Middle frontal gyrus (tissue), 1 donor: Measurements from ENCODE around the gene CCDC85C.

ENCODE experiments used
- DNase-seq: peaks from one replicate; pipeline ENCODE4 v3.0.0-alpha.2; 2015; ENCODE audit warnings: low spot score; ENCODE audit errors: extremely low spot score

Gene CCDC85C

DNA sequence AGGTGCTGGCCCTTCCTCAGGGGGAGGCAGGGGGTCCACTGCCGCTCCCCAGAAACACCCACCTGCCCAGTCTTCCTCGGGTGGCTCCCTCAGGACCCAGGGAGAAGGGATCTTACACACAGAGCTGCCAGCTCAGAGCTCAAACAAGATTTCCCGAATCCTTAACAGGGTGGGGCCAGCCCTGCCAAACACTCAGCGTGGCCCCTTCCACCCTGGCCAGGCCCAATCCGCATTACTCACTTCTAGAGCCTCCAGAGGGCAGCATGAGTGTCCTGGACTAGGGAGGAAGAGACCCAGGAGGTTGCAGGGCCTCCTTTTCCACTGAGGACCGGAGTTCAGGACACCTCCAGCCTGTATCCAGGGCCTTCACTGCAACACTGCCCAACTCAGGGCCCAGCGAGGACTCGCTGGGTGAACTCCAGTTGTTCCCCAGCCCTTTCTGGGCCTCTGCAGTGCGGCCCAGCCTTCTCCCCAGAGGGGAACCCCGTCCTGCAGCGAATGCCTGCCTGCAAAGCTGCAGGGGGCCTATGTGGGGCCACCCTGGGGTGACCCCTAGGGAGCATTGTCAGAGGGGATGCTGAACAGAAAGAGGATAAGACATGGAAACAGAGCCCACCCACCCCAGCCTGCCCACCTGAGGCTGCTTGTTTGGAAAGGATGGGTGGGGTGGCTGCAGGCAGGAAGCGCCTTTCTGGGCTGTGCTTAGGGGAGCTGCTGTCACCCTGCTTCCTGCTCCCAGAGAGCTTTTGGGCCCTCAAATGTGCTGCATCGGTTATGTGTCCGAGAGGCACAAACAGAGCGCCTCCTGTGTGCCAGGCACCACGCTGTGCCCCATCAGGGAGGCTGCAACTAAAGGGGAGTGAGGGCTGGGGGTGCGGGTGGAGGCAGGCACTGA lies 79.0 kb downstream of the CCDC85C start:
- no peak for DNase-seq

DNA sequence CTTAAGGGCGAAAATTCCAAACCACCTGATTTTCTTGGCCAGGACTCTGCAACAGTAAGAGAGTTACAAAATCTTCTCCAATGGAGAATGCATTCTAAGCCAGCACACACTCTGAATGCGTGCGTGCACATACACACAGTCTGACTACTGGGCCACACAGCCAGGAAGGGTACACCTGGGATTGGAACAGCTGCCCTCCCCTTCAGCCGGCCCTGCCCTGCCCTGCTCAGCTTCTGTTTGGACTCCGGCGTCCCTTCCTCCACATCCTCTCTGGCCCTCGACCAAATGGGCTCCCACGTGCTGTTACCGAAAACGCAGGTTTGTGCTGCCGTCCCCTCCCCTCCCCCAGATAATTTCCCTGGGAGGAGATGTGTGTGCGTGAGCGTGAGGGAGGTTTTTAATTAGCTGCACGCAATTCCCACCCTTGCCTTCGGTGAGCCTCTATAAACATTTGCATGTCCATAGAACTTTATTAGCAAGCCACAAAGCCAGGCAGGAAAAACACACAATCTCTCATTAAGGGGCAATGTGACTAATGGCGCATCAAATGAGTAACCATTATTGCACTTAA lies 79.8 kb downstream of the CCDC85C start:
- no peak for DNase-seq

DNA sequence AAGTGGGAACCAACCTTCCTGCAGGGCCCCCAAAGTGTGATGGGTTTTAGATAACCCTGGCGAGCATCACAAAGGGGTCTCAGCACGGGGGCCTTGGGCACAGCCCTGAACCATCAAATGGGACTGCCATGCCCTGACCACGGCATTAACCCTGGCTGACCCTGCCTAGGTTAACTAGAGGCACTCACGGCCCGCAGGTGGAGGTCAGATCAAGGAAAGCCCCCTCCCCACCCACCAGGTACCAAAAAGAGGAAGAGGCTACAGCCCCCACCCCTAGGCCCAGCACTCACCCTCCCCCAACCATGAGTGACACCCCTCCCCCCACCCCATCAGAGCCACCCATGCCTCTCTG lies 80.3 kb downstream of the CCDC85C start:
- no peak for DNase-seq

DNA sequence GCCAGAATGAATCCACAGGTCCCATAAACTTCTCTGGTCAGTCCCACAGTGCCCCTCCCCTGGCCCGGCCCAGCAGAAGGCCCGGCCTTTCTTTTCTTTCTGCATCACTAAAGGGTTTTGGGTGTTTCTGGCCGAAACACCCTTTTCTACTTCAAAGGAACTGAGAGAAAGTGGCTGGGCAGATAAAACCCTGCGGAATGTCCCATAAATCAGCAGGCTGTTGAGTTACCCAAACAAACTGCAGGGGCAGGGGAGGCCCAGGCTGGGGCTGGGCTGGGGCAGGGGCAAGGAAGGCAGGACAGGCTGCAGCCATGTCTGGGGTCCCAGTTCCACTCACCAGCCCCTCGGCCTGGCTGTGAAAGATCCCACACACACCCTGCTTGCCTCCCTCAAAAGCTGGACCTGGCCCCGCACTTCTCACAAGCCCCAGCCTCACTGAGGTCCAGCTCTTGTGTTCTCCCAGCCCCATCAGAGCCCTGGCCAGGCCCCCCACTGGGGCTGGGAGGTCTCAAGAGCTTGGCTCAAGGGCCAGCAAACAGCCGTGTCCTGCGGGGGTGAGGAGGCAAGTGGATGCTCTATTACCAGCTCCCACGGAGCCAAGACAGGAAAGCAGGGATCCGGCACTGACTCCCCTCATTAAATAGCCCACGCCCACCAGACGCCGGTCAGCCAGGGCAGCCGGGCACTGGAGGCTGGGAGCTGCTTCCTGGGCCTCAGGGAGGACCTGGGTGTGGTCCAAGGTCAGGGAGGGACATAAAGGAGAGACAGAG lies 80.9 kb downstream of the CCDC85C start:
- DNase-seq, result no peak

DNA sequence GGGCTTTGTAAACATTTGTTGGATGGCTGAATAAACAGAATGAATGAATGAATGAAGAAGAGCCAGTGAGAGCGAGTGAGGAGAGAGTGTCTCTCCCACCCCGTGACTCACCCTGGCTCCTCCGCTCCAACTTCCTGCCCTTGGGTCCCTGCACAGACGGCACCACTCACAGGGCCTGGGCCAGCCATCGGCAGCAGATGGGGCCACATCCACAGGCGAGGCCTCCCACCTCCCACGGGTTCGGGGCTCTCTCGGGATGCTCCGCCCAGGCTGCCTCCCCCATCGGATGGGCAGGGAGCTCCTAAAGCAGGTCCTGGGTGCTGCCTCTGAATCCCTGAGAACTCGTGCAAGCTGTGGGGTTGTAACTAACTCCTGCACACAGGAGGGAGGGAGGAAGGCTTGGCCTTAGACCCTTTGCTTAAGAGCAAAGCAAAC lies 81.5 kb downstream of the CCDC85C start:
- no peak for DNase-seq

DNA sequence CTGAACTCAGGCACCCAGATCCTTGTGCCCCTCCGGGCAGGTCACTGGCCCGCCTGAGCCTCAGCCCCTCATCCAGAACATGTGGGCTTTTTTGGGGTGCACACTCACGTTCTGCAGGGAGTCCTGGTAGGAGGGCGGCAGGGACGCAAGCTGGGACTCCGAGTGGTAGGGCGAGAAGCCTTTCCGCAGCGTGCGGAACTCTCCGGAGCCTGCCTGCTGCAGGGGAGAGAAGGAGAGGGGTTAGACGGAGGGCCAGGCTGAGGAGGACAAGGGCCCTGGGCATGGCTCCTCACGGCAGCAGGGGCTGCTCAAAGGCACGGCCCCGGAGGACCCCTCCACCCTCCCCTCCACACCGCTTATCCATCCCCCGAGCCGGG lies 82.0 kb downstream of the CCDC85C start:
- no peak for DNase-seq

DNA sequence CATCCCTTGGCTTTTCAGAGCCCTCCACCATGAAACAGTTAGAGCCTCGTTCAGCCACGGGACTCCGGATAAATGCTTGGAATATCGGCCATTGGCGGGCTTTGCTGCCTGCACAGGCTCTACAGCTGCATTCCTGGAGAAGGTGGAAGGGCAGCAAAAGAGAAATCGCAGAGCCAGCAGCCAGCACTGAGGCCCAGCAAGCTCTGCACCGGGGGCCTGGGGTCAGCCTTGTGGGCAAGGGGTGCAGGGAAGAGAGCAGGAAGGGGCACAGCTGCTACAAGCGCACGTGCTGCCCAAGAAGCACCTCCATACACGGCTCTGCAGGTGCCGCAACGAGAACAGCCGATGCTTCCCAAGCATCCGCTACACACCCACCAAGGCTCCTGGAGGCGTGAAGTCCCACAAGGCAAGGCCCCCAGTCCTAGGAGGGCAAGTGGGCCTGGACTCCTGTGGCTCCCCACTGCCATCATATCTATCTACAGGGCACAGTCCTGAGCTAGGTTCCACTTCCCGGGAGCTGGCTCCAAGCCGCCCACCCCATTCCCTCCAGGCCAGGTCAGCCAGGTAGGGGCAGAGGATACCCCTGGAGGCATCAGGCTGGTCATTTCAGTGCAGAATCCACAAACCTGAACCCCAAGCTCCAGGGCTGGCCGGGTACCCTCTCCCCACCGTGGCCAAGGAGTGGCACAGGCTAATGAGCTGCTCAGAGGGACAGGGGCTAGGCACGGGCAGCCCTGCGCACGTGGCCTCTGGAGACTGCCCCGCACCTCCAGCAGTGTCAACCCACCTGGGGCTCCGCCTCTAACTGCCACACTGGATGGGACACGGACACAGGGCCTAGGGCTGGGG lies 82.6 kb downstream of the CCDC85C start:
- DNase-seq, result no peak

DNA sequence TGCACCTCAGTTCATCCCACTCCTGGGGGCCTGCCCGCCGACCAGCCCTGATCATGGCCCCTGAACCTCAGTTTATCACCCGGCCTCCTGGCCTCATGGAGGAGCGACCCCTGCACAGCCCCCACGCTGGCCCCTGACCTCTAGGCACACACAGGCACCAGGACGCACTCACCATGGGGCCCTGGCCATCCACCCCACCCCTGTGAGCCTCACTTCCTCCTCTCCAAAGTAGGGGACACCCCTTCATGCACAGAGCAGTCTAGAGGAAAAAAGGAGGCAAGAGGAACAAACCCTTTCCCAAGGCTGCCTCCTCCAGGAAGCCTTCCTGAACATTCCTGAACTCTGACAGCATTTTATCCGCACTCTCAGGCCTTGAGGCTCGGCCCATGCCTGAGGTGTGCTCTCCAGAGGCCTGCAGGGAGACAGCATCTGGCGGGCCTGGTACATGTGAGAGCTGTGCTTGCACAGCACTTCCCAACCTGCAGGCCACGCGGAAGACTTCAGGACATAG lies 83.4 kb downstream of the CCDC85C start:
- no peak for DNase-seq

DNA sequence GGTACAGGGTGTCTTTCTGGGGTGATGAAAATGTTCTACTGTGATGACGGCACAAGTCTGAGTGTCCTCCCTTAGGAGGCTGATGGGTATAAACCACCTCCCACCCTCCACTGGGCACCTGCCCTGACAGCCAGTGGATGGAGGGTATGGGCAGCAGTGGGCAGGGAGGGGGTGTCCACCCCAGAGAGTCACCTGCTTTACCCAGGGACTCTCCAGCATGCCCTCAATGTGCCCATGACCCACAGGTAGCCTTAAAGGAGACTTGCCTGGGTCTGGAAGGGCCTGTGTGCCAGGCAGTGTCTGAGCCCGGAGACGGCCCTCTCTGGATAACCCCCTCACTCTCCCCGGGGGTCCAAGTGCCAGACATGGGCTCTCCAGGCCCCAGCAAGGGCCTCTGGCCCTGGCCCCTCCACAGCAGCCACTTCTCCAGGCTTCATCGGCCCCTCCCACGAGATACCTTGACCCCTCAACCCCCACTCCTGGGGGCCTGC lies 84.0 kb downstream of the CCDC85C start:
- DNase-seq, result no peak

DNA sequence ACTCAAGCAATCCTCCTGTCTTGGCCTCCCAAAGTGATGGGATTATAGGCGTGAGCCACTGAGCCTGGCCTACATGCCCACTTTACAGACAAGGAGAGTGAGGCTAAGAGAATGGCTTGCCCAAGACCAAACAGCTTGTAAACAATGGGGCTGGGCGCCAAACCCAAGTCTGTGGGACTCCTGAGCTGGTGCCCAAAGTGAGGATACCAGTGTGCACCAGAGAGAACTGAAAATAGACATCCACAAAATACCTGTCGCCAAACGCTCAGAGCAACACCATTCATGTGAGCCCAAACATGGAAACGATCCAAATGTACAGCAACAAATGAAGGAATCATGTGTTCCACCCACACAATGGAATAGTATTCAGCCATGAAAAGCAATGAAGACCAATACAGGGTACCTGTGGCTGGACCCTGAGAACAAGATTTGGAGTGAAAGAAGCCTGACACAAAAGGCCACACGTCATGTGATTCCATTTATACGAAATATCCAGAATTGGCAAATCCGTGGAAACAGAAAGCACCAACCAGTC lies 84.6 kb downstream of the CCDC85C start:
- DNase-seq, result no peak

DNA sequence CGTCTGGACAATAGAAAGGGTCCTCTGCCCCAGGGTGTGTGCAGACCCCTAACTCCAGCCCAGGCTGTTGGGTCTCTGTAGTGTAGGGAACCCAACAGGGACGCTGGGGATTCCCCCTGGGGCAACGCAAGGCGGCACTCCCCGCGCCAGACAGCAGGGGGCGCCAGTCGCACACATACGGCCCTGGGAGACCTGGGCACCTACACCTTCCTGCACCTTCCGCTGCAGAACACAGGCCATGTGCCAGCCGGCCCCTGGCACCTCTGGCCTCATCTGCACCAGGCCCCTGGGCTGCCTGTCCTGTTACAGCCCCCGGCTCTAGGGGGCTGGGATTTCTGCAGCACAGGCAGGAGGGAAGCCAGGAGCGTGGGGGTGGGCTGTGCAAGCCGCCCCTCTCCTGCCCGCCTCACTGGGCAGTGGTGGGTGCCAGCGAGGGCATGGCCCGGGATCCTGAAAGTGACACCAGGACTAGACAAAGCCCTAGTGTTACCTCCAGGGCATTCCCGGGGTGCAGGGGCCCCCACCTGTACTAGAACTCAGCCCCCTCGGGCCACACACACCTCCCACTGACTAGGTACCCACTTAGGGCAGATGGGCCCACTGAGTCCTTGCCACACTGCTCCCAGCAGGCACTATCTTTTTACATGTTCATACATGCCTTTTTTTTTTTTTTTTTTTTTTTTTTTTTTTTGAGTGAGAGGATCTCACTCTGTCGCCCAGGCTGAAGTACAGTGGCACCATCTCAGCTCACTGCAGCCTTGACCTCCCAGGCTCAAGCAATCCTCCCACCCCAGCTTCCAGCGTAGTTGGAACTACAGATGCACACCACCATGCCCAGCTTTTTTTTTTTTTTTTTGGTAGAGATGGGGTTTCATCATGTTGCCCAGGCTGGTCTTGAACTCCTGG lies 85.3 kb downstream of the CCDC85C start:
- DNase-seq, result no peak

DNA sequence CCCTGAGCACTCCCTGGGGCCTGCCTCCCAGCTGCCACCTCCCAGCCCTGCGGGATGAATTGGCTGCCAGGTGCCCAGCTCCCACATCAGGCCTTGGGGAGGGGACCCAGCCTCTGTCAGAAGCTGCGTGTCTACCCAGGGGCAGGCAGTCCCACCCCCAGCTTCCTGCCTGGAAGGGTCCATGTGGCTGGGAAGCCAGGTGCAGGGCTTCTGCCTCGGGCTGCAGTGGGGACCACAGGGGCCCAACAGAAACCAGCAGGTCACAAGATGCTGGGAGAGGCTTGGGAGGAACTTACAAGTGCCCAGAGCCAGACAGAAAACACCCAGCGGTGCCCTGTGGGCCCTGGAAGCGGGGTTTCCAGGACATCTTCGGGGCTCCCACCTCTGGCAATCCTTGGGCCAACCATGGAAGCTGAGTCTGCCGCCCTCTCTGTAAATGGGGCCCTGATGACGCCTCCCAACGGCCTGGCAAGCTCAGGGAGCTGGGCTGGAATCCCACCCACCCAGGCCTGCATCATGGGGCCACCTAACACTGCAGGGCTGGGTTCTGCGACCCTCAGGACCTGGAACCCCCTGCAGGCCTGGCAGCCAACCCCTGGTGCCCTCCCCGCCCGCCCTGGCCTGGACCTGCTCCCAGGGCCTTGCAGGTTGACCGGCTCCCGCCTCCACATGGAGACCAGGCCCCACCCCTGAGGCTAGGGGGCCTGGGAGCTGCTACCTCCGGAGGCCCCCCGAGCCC lies 86.2 kb downstream of the CCDC85C start:
- DNase-seq, result no peak

DNA sequence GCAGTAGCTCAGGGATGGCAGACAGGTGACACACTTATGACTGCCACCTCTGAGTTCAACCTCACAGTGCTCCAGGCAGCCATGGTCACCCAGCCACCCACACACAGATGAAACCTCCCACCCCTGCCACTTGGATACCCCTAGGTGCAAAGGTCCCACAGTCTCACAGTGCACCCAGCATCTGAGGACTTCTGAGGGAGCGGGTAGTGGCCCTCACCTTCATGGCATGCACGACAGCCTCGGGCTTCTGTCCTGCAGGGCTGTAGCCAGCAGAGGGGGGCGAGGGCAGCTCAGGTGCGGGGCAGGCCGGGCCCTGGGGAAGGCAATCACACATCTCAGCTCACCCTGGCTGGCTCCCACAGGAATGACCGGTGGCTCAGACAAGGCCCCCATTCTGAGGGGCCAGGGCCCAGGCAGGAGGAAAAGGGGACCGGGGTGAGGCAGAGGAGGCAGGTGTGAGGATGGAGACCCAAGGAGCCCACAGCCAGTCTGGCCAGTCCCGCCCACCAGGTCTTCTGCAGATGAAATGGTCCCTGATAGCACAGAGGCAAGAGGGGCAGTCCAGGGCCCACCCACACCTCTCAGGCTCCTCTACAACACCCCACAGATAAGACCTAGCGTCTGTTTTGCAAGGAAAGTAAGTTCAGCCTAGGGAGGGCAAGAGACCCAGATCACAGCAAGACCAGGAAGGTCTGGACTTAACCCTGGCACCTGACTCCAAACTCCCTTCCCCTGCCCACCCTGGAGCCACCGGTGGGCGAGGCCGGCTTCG lies 87.0 kb downstream of the CCDC85C start:
- DNase-seq, result no peak

DNA sequence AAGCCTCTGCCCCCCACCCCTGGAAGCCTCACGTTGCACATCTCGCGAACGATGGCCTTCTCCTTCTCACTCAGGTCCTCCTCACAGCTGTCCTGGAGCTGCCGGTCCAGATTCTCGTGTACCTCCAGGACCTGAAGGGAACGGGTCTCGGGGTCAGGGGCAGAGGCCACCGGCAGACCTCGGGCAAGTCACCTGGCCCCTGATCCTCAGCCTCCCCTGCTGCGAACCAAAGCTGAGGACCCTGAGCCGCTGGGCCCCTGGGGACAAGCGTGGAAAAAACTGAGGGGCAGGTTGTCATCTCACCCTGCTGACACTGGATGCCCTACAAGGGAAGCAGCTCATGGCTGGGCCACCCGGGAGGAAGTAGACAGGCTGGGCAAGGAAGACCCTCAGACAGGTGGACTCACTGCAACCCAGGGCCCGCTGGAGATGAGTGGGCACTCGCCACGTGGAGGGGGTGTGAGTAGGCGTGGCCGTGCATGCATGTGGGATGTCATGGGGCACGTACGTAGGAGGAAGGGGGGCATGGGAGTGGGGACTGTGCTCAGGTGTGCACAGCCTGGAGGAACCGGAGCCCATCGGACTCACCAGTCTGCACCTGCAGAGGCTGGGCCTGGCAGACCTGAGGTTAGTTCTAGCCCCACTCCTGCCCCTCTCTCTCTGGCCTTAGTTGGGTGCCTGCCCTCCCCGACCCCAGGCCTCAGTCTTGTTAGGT lies 87.7 kb downstream of the CCDC85C start:
- no peak for DNase-seq

DNA sequence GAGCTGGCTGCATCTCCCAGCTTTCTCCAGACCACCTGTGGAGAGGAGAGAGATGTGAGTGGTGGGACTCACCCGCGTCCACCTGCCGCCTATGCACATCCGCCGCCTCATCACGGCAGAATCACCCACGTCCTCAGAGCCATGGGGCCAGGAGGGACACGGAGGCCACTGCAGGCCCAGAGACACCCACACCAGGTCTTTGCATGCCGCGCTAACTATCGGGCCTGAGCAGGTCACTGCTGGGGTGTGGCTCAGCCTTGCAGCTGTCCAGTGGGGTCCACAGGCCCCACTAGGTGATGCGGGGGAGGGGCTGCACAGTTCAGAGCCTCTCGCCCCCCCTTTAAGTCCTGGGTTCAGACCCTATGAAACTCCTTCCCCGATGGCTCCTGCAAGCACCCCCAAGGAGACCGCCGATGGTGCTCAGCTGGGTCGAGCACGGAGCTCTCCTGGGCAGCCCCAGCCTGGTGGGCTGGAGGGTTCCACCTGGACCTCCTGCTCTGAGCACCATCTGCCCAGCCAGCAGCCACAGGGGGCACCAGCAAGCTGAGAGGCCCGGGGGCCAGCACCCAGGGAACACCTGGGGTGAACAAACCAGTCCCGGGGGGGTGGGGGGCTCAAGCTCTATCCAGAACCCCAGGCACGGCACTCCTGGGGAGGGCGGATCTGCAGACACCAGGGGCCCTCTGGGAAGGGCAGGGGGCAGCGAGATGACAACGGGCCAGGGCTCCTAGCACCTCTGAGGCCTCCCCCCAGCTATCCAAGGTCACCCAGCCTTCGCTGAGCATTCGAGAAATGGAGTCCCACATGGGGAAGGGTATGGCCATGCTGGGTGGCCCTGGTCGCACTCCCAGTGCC lies 88.5 kb downstream of the CCDC85C start:
- no peak for DNase-seq

DNA sequence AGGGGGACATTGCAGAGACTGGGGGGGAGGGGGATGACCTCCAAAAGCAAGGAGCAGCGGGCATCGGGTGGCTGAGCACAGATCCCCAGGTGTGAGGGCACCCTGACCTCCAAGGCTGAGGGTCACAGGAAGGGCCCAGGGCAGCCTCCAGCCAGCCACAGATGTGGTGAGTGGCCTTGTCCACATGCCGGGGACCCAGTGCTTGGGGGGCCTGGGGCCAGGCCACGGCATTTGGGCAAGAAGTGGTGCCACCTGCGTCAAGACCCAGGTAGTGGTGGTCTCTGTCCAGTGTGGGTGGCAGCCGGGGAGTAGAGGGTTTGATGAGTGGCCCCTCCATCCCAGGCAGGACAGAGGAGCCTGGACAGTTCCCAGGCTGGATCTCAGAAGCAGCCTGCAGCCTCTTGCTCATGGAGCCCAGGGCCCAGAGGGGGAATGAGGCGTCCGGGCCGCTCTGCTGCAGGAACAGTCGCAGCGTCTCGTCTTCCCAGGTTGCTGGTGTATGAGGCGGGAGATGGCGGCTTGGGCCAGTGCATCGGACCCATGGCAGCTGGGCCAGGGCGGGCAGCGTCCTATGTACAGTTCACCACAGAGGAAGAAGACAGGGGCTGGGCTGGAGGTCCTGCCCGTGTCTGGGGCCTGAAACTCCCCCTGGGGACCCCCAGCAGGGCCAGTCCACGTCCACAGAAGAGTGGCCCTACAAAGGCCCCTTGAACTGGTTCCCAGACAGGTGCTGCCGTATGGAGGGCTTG lies 89.3 kb downstream of the CCDC85C start:
- no peak for DNase-seq
